COR-L47 (cell line): ENCODE measurements around the gene DYNC1I1.

Experiments used
- DNase-seq: peaks from one replicate; lab custom pipeline; 2025; lab: John Stamatoyannopoulos, UW

Gene DYNC1I1

GRCh38 chr7:95793658-95794057 lies 21.3 kb downstream of the DYNC1I1 start:
- no peak for DNase-seq

DNA sequence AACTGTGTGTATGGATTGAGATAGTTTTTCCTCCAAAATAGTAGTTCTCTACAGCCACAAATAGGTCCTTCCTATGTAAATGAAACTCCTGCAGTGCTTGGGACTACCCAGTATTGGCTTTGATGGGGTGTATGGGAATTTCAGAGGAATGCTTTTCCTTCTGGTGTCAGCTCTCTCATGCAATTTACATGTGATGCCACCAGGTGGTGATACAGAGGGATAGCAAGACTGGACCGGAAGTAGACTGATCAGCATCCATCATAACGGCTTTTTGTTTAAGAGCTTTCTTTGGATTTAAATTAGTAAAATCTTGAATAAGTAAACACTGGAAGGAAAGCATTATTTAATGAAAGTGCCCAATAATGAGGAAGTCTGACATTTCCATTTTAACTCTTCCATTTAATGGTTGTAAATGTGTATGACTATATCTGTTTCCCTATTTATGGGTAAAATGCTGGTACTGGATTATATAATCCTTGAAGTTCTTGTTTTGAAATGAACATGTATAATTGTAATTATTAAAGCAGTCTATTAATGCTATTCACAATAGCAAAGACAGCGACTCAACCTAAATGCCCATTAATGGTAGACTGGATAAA lies 22.7 kb downstream of the DYNC1I1 start:
- no peak for DNase-seq

DNA sequence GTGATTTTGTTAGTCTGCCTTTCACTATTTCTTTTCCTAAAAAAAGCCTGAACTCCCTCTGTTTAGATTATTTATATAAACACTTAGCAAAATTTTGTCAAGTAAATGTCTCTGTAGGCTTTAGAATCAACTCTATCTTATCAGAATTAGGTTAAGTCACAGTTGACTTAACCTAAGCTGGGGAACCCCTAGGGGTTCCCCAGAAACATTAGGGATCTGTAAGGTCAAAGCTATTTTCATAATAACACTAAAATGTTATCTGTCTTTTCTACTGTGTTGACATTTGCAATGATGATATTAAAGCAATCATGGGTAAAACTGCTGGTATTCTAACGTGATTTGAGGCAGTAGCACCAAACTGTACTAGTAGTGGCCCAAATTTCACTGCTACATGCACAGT lies 24.3 kb downstream of the DYNC1I1 start:
- DNase-seq, result no peak

DNA sequence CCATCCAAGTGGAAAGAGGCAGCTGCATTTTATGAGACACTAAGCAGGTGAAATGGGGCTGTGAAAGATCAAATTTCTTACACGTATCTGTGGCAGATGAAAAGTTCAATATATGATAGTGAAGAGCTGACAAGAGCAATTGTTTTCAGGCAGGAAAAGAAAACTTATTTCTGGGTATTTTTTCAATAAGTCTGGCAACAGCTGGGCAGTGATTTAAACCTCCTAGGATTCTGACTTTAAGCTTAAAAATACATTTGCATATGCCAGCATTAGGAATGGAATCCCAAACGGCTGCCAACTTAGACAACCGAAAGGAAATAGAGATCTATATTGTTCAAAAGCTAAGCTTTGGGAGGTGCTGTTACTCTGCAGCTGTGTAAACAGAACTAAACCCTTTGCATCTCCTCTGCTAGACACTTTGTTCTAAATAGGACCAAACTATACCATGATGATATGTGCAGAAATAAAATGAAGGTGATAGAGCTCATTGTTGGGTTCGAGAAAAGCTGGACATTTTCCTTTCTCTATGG lies 26.1 kb downstream of the DYNC1I1 start:
- DNase-seq, result peak; percentile 69

DNA sequence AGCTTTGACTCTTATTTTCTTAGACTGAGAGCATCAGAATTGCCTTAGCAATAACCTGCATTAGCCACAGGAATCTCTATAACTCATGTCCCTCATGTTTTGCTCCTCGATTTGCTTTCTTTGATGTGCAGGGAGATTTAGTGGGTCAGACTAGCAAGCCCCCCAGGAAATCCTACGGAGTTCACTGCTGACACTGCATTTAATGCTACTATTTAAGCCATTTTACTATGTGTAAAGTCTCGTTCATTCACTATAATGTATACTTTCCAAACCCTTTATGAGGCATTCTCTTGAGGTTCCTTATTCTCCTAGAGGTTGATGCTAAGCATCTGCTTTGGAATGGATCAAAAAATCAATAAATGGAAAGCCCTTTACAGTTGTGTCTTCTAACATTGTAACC lies 28.4 kb downstream of the DYNC1I1 start:
- DNase-seq, result no peak

- DNase-seq, result no peak
These were observed 29.9 kb downstream of the DYNC1I1 start for GRCh38 chr7:95802270-95802669.

GRCh38 chr7:95804052-95804451 lies 31.7 kb downstream of the DYNC1I1 start:
- no peak for DNase-seq

DNA sequence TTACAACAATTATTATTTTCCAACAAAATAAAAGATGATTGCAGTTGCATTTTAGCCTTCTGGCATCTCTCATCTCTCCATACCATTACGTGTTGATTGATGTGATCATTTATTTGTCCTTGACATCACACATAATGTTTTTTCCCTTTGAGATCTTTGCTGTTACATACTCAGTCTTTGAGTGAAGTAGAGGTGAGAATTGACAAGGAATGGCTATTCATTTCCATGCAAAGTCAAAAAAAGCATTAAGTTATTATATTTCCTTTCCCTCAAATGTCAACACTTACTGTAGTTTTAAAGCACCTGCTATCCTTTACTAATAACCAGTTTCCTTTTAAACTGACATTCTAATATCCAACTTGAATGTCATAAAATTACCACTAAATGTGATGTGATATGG lies 33.6 kb downstream of the DYNC1I1 start:
- DNase-seq, result no peak

DNA sequence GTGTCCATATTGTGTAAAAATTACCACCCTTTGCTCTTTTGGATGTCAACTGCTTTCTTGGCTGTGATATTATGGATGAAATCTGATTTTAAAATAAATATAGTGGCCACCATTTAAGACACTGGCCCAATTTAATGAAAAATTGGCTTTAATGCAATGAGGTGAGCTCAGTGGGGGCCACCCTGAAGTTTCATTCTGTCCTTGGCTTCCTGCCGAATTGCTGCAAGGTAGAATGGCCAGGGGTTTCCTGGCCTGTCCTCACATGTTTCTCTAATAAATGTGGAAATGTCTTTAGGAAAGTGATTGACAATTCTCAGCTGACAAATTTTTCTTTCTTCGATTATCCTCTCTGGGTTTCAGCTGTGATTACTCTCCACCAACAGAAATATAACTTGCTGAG lies 36.0 kb downstream of the DYNC1I1 start:
- no peak for DNase-seq

DNA sequence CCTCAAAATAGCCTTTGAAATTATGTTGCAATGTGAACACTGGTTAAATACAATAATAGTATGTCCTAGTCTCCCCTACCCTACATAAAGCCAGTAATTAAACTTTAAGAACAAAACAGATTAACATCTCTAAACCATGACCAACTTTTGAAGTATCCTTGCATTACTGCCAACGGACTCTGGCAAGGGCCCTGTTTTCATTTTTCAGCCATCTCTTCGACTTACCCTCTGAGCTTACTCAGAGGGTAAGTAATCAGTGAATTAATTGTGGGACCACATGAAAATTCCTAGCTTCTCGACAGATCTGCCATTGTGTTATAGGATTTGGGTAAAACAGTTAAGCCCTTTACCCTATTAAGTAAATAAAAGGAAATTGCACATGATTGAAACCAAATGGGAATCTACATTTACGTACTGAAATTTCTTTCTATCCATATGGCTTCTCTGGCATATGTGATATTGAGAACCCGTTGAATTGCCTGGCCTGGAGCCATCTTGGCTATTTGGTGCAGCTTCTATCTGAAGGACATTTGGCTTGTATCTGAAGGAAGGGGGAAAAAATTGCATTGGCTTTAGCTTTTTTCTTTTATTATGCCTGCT lies 39.6 kb downstream of the DYNC1I1 start:
- no peak for DNase-seq

DNA sequence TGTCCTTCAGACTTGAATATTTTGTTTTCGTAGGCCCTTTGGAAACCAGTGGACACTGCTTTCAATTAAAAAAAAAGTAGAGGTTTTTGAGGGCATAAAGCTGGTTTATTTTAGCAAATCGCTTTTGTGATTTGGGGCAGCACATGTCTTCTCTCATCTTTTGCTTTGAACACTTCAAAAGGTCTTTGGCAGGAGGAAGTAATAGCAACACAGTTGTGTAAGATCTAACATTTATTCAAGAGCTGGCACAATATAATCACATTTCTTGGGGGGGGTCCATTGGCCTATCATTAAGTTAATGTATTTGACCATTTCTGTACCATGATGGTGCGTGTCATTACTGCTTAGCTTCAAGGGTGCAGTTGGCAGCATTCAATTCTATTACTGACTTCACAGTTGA lies 42.4 kb downstream of the DYNC1I1 start:
- no peak for DNase-seq

DNA sequence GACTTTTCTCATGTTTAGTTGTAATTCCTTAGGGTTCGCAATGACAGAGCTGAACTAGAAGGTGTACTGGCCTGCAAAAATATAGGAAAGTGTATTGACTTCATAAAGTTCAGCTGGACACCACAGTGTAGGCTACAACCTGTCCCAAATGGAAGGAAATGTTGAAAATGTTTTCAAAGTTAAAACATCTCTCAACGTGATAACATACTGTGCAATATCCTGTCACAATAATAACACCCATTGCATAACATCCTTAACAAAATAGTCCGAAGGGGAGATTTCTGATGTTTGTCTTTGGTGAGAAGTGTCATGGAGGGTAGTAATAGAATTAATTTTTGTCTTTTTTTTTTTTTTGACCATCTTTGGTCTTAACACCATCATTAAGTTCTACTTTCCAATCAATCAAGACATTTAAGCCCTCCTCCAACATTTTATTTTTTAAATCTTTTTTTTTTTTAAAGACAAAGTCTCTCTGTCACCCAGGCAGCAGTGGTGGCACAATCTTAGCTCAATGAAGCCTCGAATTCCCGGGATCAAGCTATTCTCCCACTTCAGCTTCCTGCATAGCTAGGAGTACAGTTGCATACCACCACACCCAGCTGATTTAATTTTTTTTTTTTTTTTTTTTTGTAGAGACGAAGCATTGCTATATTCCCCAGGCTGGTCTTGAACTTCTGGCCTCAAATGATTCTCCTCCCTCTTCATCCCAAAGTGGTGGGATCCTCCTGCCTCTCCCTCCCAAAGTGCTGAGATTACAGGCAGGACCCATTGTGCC lies 45.7 kb downstream of the DYNC1I1 start:
- no peak for DNase-seq

DNA sequence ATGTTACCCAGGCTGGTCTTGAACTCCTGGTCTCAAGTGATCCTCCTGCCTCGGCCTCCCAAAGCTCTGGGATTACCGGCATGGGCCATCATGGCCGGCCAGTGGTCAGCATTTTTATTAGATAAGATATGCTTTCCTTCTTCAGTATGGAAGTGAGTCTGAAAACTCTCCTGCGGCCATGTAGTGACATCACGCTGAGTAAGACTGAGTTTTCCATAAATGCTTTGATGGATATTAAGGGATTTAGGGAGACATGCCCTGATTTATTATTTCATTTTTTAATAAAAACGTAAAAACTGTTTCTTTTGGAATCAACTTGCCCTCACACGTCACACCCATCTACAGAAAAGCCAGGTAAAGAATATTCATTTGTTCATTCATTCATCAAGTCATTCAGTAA lies 48.4 kb downstream of the DYNC1I1 start:
- no peak for DNase-seq

- no peak for DNase-seq
These were observed 50.4 kb downstream of the DYNC1I1 start for GRCh38 chr7:95822717-95823116.

- DNase-seq, result no peak
These were observed 52.3 kb downstream of the DYNC1I1 start for GRCh38 chr7:95824616-95825015.

DNA sequence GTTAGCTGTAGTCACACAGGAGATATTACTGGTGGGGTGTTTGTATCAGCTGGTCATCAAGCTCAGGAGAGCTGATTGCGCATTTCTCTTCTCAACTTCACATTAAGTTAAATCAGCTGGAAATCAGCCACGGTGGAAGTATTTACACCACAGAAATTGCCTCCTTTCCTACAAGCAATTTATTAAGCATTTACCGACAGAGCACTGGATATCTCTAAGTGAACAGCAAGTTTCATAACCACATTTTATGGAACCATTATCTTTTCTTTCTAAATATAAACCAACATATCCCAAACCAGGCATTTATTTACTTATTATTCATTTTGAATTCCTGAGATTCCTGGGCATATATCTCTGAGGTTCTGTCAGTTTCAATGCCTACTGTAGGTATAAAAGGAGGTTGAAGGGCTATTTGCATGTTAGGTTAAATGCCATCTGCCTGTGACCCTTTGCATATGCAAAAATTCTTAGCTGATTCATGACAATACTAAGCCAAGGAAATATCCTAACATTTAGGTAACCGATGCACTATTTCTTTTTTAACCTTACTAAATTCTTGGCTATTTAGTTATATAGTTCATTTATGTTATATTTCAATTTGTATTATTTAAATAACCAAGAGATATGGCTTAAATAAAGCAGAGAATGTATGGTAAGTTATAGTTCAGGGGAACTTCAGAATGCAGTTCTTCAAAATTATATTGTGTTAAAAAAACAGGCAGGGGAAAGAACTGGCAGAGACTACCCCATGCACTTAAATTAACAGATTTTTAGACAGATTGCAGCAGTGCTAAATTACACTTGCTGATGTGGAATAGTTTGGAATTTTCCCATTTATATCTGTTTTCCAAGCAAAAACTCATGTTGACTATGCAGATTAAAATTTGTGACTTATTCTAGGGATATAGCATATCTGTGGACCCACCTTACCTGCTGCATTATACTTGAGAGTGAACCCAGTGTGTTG lies 56.8 kb downstream of the DYNC1I1 start:
- no peak for DNase-seq

GRCh38 chr7:95840953-95841950 lies 68.9 kb downstream of the DYNC1I1 start:
- DNase-seq, result no peak

DNA sequence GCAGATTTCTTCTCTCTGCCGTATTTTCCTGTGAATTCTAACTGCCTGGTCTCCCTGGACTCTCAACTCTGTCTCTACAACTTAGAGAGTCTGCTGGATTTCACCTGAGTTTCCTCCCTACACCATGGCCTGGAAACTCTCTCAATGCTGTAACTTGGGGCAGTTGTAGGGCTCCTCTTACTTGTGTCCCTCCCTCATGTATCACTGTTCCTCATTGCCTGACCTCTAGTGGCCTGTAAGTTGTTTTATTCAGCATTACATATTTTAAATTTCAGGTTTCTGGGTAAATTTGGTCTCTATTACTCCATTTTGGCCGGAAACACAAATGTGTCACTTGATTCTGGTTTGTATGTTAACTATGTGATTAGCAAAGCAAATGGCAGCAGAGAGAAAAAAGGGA lies 70.9 kb downstream of the DYNC1I1 start:
- no peak for DNase-seq

DNA sequence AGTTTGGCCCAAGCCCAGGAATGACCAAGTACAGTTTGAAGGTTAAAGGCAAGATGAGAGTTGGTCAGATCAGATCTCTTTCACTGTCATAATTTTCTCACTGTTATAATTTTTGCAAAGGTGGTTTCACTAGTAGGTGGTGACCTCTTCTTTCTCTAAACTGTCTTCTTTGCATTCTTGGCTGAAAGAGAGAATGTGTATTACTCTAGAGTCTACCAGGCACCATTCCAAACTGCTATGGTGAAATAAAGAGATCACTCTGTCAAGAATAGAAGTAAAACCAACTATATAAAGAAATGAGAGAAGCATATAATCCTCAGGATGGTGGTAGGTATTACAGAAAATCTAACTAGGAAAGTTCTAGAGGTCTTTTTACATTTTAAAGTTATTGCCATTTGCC lies 72.7 kb downstream of the DYNC1I1 start:
- no peak for DNase-seq

DNA sequence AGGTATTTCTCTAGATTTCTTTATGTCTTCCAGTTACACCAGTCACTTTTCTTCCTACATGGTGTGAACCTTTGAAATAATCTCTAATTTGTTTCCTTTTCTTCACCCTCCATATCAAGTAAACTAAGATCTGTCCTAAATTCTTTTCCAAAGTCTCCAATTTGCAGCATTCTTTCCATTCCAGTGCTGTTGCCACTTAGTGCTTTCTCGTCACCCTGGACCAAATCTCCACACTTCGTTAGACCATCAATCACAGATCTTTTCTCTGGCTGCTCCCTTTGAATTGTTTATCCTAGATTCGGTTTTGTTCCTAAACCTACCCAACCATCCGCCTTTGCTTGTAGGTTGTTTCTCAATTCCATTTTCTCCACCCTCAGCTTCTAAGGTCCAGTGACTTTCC lies 74.7 kb downstream of the DYNC1I1 start:
- no peak for DNase-seq

DNA sequence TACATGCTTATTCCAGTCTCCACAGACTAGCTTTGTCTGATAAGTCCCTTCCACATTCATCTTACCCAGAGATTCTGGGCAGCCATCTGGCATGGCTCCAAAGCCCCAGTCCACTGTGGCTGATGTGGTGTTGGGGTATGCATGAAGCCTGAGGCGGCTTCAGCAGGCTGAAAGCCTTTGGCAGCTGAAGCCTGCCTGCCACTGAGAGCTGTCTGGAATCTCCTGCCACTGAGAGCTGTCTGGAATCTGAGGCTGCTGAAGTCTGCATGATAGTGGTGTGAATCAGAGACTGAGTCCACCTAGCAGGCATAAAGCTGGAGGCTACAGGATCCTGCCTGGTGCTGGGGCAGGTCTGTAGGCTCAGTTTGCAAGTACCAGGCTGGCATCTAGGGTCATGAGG lies 87.1 kb downstream of the DYNC1I1 start:
- DNase-seq, result peak; percentile 8
